ENCODE measurements around the gene SMYD1.

Gene SMYD1

GRCh38 chr2:88087073-88087472 is 19.4 kb downstream of the SMYD1 start:
- H3K36me3 Mint-ChIP-seq (ENCODE audit: low read depth) = no peaks in the 10 kb centered on the region
- H3K9me3 Mint-ChIP-seq = no peaks in the 10 kb centered on the region
- H3K4me1 Mint-ChIP-seq (ENCODE audit: low read depth) = peaks cover 11% of the 10 kb centered on the region
- intact Hi-C loops (cut with micrococcal nuclease) = no loop called here
- H3K4me3 Mint-ChIP-seq = no peak overlapping the region
- H3K27ac Mint-ChIP-seq = no peak overlapping the region
- H3K27me3 Mint-ChIP-seq = no peaks in the 10 kb centered on the region

- Mint-ChIP-seq H3K36me3 (ENCODE audit: low read depth) (no peaks in the 10 kb centered on the region), H3K4me1 (ENCODE audit: low read depth) (peaks cover 14% of the 10 kb centered on the region), H3K27ac (no peak overlapping the region), H3K9me3 (no peaks in the 10 kb centered on the region), H3K4me3 (no peak overlapping the region), H3K27me3 (no peaks in the 10 kb centered on the region)
- intact Hi-C loops (cut with micrococcal nuclease) = no loop called here
Observed at GRCh38 chr2:88087763-88088162, 20.1 kb downstream of the SMYD1 start.

- Mint-ChIP-seq H3K9me3 (no peaks in the 10 kb centered on the region), H3K4me1 (ENCODE audit: low read depth) (peaks cover 14% of the 10 kb centered on the region), H3K4me3 (no peak overlapping the region), H3K36me3 (ENCODE audit: low read depth) (no peaks in the 10 kb centered on the region), H3K27ac (no peak overlapping the region), H3K27me3 (no peaks in the 10 kb centered on the region)
- intact Hi-C loops (cut with micrococcal nuclease) = no loop called here
Observed at GRCh38 chr2:88088999-88089398, 21.4 kb downstream of the SMYD1 start.

- H3K36me3 Mint-ChIP-seq (ENCODE audit: low read depth) = no peaks in the 10 kb centered on the region
- intact Hi-C loops (cut with micrococcal nuclease) = no loop called here
- H3K4me1 Mint-ChIP-seq (ENCODE audit: low read depth) = peaks cover 14% of the 10 kb centered on the region
- no peak overlapping the region for H3K27ac Mint-ChIP-seq
- no peak overlapping the region for H3K4me3 Mint-ChIP-seq
- H3K27me3 Mint-ChIP-seq = no peaks in the 10 kb centered on the region
- no peaks in the 10 kb centered on the region for H3K9me3 Mint-ChIP-seq
Observed at GRCh38 chr2:88090446-88091283, 23.0 kb downstream of the SMYD1 start.

- intact Hi-C loops (cut with micrococcal nuclease) = no loop called here
- Mint-ChIP-seq H3K27ac (no peak overlapping the region), H3K4me3 (no peak overlapping the region), H3K4me1 (ENCODE audit: low read depth) (peaks cover 14% of the 10 kb centered on the region), H3K9me3 (no peaks in the 10 kb centered on the region), H3K27me3 (no peaks in the 10 kb centered on the region), H3K36me3 (ENCODE audit: low read depth) (no peaks in the 10 kb centered on the region)
Observed at GRCh38 chr2:88091943-88092342, 24.3 kb downstream of the SMYD1 start.

- Mint-ChIP-seq H3K4me3 (no peak overlapping the region), H3K4me1 (ENCODE audit: low read depth) (peaks cover 14% of the 10 kb centered on the region), H3K9me3 (no peaks in the 10 kb centered on the region), H3K27ac (no peak overlapping the region), H3K27me3 (no peaks in the 10 kb centered on the region), H3K36me3 (ENCODE audit: low read depth) (no peaks in the 10 kb centered on the region)
- intact Hi-C loops (cut with micrococcal nuclease) = no loop called here
Observed at GRCh38 chr2:88092773-88093172, 25.1 kb downstream of the SMYD1 start.

GRCh38 chr2:88095022-88095421 is 27.4 kb downstream of the SMYD1 start:
- no peak overlapping the region for H3K4me3 Mint-ChIP-seq
- H3K9me3 Mint-ChIP-seq = peaks cover 6% of the 10 kb centered on the region
- H3K4me1 Mint-ChIP-seq (ENCODE audit: low read depth) = peaks cover 20% of the 10 kb centered on the region
- H3K27ac Mint-ChIP-seq = no peak overlapping the region
- H3K36me3 Mint-ChIP-seq (ENCODE audit: low read depth) = no peaks in the 10 kb centered on the region
- H3K27me3 Mint-ChIP-seq = no peaks in the 10 kb centered on the region
- intact Hi-C loops (cut with micrococcal nuclease) = no loop called here

GRCh38 chr2:88096708-88097107 is 29.1 kb downstream of the SMYD1 start:
- intact Hi-C loops (cut with micrococcal nuclease) = no loop called here
- no peak overlapping the region for H3K4me3 Mint-ChIP-seq
- H3K4me1 Mint-ChIP-seq (ENCODE audit: low read depth) = peaks cover 15% of the 10 kb centered on the region
- no peaks in the 10 kb centered on the region for H3K36me3 Mint-ChIP-seq (ENCODE audit: low read depth)
- peaks cover 8% of the 10 kb centered on the region for H3K9me3 Mint-ChIP-seq
- no peak overlapping the region for H3K27ac Mint-ChIP-seq
- H3K27me3 Mint-ChIP-seq = no peaks in the 10 kb centered on the region

GRCh38 chr2:88097192-88097591 is 29.6 kb downstream of the SMYD1 start:
- intact Hi-C loops (cut with micrococcal nuclease) = no loop called here
- no peaks in the 10 kb centered on the region for H3K27me3 Mint-ChIP-seq
- peaks cover 8% of the 10 kb centered on the region for H3K9me3 Mint-ChIP-seq
- H3K36me3 Mint-ChIP-seq (ENCODE audit: low read depth) = no peaks in the 10 kb centered on the region
- no peak overlapping the region for H3K27ac Mint-ChIP-seq
- peaks cover 10% of the 10 kb centered on the region for H3K4me1 Mint-ChIP-seq (ENCODE audit: low read depth)
- no peak overlapping the region for H3K4me3 Mint-ChIP-seq

GRCh38 chr2:88097891-88098557 is 30.4 kb downstream of the SMYD1 start:
- Mint-ChIP-seq H3K4me3 (no peak overlapping the region), H3K9me3 (peaks cover 8% of the 10 kb centered on the region), H3K4me1 (ENCODE audit: low read depth) (peaks cover 8% of the 10 kb centered on the region), H3K36me3 (ENCODE audit: low read depth) (no peaks in the 10 kb centered on the region), H3K27ac (no peak overlapping the region), H3K27me3 (no peaks in the 10 kb centered on the region)
- intact Hi-C loops (cut with micrococcal nuclease) = no loop called here

- Mint-ChIP-seq H3K27ac (no peak overlapping the region), H3K27me3 (no peaks in the 10 kb centered on the region), H3K36me3 (ENCODE audit: low read depth) (no peaks in the 10 kb centered on the region), H3K9me3 (peaks cover 8% of the 10 kb centered on the region), H3K4me3 (no peak overlapping the region), H3K4me1 (ENCODE audit: low read depth) (peaks cover 8% of the 10 kb centered on the region)
- intact Hi-C loops (cut with micrococcal nuclease) = no loop called here
Observed at GRCh38 chr2:88098558-88098900, 30.9 kb downstream of the SMYD1 start.

- no peaks in the 10 kb centered on the region for H3K36me3 Mint-ChIP-seq (ENCODE audit: low read depth)
- no peak overlapping the region for H3K27ac Mint-ChIP-seq
- peaks cover 8% of the 10 kb centered on the region for H3K9me3 Mint-ChIP-seq
- intact Hi-C loops (cut with micrococcal nuclease) = no loop called here
- no peak overlapping the region for H3K4me3 Mint-ChIP-seq
- H3K27me3 Mint-ChIP-seq = no peaks in the 10 kb centered on the region
- peaks cover 8% of the 10 kb centered on the region for H3K4me1 Mint-ChIP-seq (ENCODE audit: low read depth)
Observed at GRCh38 chr2:88099798-88100488, 32.3 kb downstream of the SMYD1 start.

- Mint-ChIP-seq H3K36me3 (ENCODE audit: low read depth) (no peaks in the 10 kb centered on the region), H3K27me3 (no peaks in the 10 kb centered on the region), H3K4me3 (no peak overlapping the region), H3K27ac (no peak overlapping the region), H3K9me3 (peaks cover 8% of the 10 kb centered on the region), H3K4me1 (ENCODE audit: low read depth) (peaks cover 8% of the 10 kb centered on the region)
- intact Hi-C loops (cut with micrococcal nuclease) = no loop called here
Observed at GRCh38 chr2:88100489-88100858, 32.8 kb downstream of the SMYD1 start.

- H3K9me3 Mint-ChIP-seq = no peaks in the 10 kb centered on the region
- H3K27me3 Mint-ChIP-seq = no peaks in the 10 kb centered on the region
- no peaks in the 10 kb centered on the region for H3K4me1 Mint-ChIP-seq (ENCODE audit: low read depth)
- no peak overlapping the region for H3K27ac Mint-ChIP-seq
- intact Hi-C loops (cut with micrococcal nuclease) = no loop called here
- no peak overlapping the region for H3K4me3 Mint-ChIP-seq
- H3K36me3 Mint-ChIP-seq (ENCODE audit: low read depth) = no peaks in the 10 kb centered on the region
Observed at GRCh38 chr2:88108796-88109195, 41.2 kb downstream of the SMYD1 start.

Measured in dendritic cell treated with granulocyte-macrophage colony-stimulating factor and Interleukin-4, amounts not matched to agents 40 ng/mL and 50 ng/mL, for 4 days (primary cell).